Loucy (cell line): ENCODE results near the gene LRIG3.

Experiments used
- H2AFZ ChIP-seq: fragments of 200-600 bp; sonication (generic); 2 replicates; pipeline ENCODE4 v1.6.0; 2016; ENCODE audit warnings: antibody characterized with exemption, mild to moderate bottlenecking, low read length, moderate library complexity
- H3F3A ChIP-seq: fragments of 200-600 bp; 2 replicates; pipeline ENCODE4 v1.6.0; 2016; ENCODE audit warnings: antibody characterized with exemption, low read depth, mild to moderate bottlenecking
- H3K27me3 ChIP-seq: fragments of 200-600 bp; sonication (generic); 2 replicates; pipeline ENCODE4 v1.6.1; 2014; ENCODE audit warnings: low read length, mild to moderate bottlenecking; ENCODE audit not compliant: insufficient read depth, poor library complexity, severe bottlenecking
- H3K36me3 ChIP-seq: fragments of 200-600 bp; sonication (generic); 2 replicates; pipeline ENCODE4 v1.6.1; 2016; ENCODE audit warnings: low read length; ENCODE audit not compliant: insufficient read depth
- H3K4me1 ChIP-seq: fragments of 200-600 bp; sonication (generic); 2 replicates; pipeline ENCODE4 v1.5.1; 2014; ENCODE audit warnings: low read length, mild to moderate bottlenecking; ENCODE audit not compliant: insufficient read depth, poor library complexity, severe bottlenecking
- H3K4me2 ChIP-seq: fragments of 200-600 bp; sonication (generic); 2 replicates; pipeline ENCODE4 v1.6.0; 2014; ENCODE audit warnings: antibody characterized with exemption, low read length, low read depth, mild to moderate bottlenecking; ENCODE audit not compliant: poor library complexity, severe bottlenecking
- H3K4me3 ChIP-seq: fragments of 200-600 bp; sonication (generic); 2 replicates; pipeline ENCODE4 v1.5.1; 2014; ENCODE audit warnings: low read length, mild to moderate bottlenecking, mixed read lengths; ENCODE audit not compliant: poor library complexity, severe bottlenecking
- H3K79me2 ChIP-seq: fragments of 200-600 bp; sonication (generic); 2 replicates; pipeline ENCODE4 v1.6.1; 2014; ENCODE audit warnings: low read length; ENCODE audit not compliant: insufficient read depth
- H3K9ac ChIP-seq: fragments of 200-600 bp; sonication (generic); 2 replicates; pipeline ENCODE4 v1.6.0; 2014; ENCODE audit warnings: mild to moderate bottlenecking, low read depth, low read length, moderate library complexity; ENCODE audit not compliant: poor library complexity, severe bottlenecking
- H3K9me2 ChIP-seq: fragments of 200-600 bp; sonication (generic); replicated peaks from 2 replicates; pipeline ENCODE4 v1.6.1; 2016; ENCODE audit warnings: low read depth, low read length, mixed read lengths
- H3K9me3 ChIP-seq: fragments of 200-600 bp; sonication (generic); 2 replicates; pipeline ENCODE4 v1.6.1; 2014; ENCODE audit warnings: mild to moderate bottlenecking, antibody characterized with exemption, low read length, low read depth; ENCODE audit not compliant: insufficient read depth
- H4K20me1 ChIP-seq: fragments of 200-600 bp; sonication (generic); 2 replicates; pipeline ENCODE4 v1.6.0; 2014; ENCODE audit warnings: antibody characterized with exemption, low read length, mild to moderate bottlenecking; ENCODE audit not compliant: insufficient read depth, poor library complexity, severe bottlenecking
- CTCF ChIP-seq: fragments of 200-600 bp; sonication (generic); conservative IDR thresholded peaks from 2 replicates; pipeline ENCODE4 v1.5.1; 2014; ENCODE audit warnings: mild to moderate bottlenecking, antibody characterized with exemption, low read length
- EZH2phosphoT487 ChIP-seq: fragments of 200-600 bp; IDR thresholded peaks from 2 replicates; pipeline ENCODE4 v1.6.1; 2018; ENCODE audit warnings: antibody characterized with exemption, mild to moderate bottlenecking, moderate library complexity, borderline replicate concordance

The LRIG3 gene

DNA sequence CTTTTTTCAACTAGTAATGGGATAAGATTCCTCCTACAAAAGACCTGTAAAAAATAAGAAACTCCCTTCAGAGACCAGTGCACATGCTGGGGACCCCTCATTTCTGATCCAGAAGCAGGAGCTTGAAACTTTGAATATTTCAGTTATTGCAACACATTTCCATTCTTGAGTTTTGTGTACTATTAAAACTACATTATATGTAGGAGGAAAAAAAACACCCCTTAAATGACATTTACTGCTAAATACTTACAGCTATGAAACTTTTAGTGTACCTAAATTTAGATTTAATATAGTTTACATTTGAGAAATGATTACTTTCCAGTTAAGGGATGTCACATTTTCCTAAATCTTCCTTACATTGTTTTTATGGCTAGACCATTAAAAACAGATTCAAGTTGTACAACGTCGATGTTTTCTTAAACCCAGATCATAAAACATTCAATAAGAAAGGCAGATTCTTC, 4.1 kb downstream of the LRIG3 start:
- TF ChIP-seq CTCF (no peak), EZH2phosphoT487 (no peak)
- Histone ChIP-seq H3K36me3 (no peaks in the 10 kb centered on the region), H3K79me2 (no peaks in the 10 kb centered on the region), H3K4me1 (no peaks in the 10 kb centered on the region), H3K9me2 (no peaks in the 10 kb centered on the region), H3F3A (no peaks in the 10 kb centered on the region), H3K4me2 (no peak overlapping the region), H4K20me1 (no peaks in the 10 kb centered on the region), H3K4me3 (no peak overlapping the region), H2AFZ (no peak overlapping the region), H3K9ac (no peak overlapping the region), H3K27me3 (no peaks in the 10 kb centered on the region), H3K9me3 (no peaks in the 10 kb centered on the region)

GRCh38 chr12:58915634-58916033, 4.7 kb downstream of the LRIG3 start:
- TF ChIP-seq CTCF (no peak), EZH2phosphoT487 (no peak)
- Histone ChIP-seq H3K36me3 (no peaks in the 10 kb centered on the region), H3K27me3 (no peaks in the 10 kb centered on the region), H3F3A (no peaks in the 10 kb centered on the region), H3K4me1 (no peaks in the 10 kb centered on the region), H3K4me3 (no peak overlapping the region), H3K9me2 (no peaks in the 10 kb centered on the region), H3K9me3 (no peaks in the 10 kb centered on the region), H2AFZ (no peak overlapping the region), H3K4me2 (no peak overlapping the region), H4K20me1 (no peaks in the 10 kb centered on the region), H3K79me2 (no peaks in the 10 kb centered on the region), H3K9ac (no peak overlapping the region)

- TF ChIP-seq EZH2phosphoT487 (no peak), CTCF (no peak)
- Histone ChIP-seq H3K4me1 (no peaks in the 10 kb centered on the region), H3K9me2 (no peaks in the 10 kb centered on the region), H3K4me3 (no peak overlapping the region), H3K27me3 (no peaks in the 10 kb centered on the region), H3K9me3 (no peaks in the 10 kb centered on the region), H3K36me3 (no peaks in the 10 kb centered on the region), H3K4me2 (no peak overlapping the region), H3K79me2 (no peaks in the 10 kb centered on the region), H3K9ac (no peak overlapping the region), H2AFZ (no peak overlapping the region), H4K20me1 (no peaks in the 10 kb centered on the region), H3F3A (no peaks in the 10 kb centered on the region)
Measured at GRCh38 chr12:58915037-58915436, 5.3 kb downstream of the LRIG3 start.
